HL-60 (cell line): ENCODE data around the gene ABCB4.

Source experiments
- POLR2AphosphoS5 ChIP-seq: IDR thresholded peaks from 2 replicates; pipeline ENCODE4 v1.6.1; 2012; ENCODE audit warnings: low read depth
- REST ChIP-seq: IDR thresholded peaks from 2 replicates; pipeline ENCODE4 v1.6.1; 2012; ENCODE audit warnings: low read depth; ENCODE audit not compliant: insufficient replicate concordance
- TF ChIP-seq, protein P1 (sequence below): IDR thresholded peaks from one replicate; pipeline ENCODE4 v1.5.1; 2011; ENCODE audit warnings: low read length, control low read depth, inconsistent platforms; ENCODE audit not compliant: insufficient read depth

- TF ChIP-seq, protein P1, sequence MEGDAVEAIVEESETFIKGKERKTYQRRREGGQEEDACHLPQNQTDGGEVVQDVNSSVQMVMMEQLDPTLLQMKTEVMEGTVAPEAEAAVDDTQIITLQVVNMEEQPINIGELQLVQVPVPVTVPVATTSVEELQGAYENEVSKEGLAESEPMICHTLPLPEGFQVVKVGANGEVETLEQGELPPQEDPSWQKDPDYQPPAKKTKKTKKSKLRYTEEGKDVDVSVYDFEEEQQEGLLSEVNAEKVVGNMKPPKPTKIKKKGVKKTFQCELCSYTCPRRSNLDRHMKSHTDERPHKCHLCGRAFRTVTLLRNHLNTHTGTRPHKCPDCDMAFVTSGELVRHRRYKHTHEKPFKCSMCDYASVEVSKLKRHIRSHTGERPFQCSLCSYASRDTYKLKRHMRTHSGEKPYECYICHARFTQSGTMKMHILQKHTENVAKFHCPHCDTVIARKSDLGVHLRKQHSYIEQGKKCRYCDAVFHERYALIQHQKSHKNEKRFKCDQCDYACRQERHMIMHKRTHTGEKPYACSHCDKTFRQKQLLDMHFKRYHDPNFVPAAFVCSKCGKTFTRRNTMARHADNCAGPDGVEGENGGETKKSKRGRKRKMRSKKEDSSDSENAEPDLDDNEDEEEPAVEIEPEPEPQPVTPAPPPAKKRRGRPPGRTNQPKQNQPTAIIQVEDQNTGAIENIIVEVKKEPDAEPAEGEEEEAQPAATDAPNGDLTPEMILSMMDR: no peak
- TF ChIP-seq POLR2AphosphoS5 (no peak), REST (no peak)
Observed at GRCh38 chr7:87463982-87464381, 11.5 kb downstream of the ABCB4 start.
